ENCODE data around the gene KRT32. TPM values are rescaled to one million over a fixed set of nuclear protein-coding genes. Genes with fewer than 3 reads are reported as not detected.

Gene KRT32
- total and polyA plus RNA-seq, 7 donors = 0.12 to 0.31 (median 0.15) TPM; not detected in 4

- H3K36me3 ChIP-seq (ENCODE audit: insufficient read depth in 1 of 2, low read depth in 1 of 2) = no peaks in the 10 kb centered on the region
- no peaks in the 10 kb centered on the region for H3K4me1 ChIP-seq
- H3K27ac ChIP-seq = no peak overlapping the region
- intact Hi-C loops (cut with DNase I) = no loop called here
- peaks cover 0 to 4% (median 0%) of the 10 kb centered on the region in 3 donors for H3K27me3 ChIP-seq (ENCODE audit: insufficient read depth in 3 of 3, low read length in 2 of 3)
- TF ChIP-seq, protein P1, sequence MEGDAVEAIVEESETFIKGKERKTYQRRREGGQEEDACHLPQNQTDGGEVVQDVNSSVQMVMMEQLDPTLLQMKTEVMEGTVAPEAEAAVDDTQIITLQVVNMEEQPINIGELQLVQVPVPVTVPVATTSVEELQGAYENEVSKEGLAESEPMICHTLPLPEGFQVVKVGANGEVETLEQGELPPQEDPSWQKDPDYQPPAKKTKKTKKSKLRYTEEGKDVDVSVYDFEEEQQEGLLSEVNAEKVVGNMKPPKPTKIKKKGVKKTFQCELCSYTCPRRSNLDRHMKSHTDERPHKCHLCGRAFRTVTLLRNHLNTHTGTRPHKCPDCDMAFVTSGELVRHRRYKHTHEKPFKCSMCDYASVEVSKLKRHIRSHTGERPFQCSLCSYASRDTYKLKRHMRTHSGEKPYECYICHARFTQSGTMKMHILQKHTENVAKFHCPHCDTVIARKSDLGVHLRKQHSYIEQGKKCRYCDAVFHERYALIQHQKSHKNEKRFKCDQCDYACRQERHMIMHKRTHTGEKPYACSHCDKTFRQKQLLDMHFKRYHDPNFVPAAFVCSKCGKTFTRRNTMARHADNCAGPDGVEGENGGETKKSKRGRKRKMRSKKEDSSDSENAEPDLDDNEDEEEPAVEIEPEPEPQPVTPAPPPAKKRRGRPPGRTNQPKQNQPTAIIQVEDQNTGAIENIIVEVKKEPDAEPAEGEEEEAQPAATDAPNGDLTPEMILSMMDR (IDR thresholded peaks at IDR 0.05) = no peak
- ATAC-seq = no peak
- WGBS, 3 donors = 74 to 87% (median 82%) methylated on average over 10 of the region's 10 CpGs
- H3K9me3 ChIP-seq = no peaks in the 10 kb centered on the region
- DNase-seq = no peak
- no peak overlapping the region for H3K4me3 ChIP-seq
These were observed 23.1 kb upstream of the KRT32 start for GRCh38 chr17:41490000-41490990.

DNA sequence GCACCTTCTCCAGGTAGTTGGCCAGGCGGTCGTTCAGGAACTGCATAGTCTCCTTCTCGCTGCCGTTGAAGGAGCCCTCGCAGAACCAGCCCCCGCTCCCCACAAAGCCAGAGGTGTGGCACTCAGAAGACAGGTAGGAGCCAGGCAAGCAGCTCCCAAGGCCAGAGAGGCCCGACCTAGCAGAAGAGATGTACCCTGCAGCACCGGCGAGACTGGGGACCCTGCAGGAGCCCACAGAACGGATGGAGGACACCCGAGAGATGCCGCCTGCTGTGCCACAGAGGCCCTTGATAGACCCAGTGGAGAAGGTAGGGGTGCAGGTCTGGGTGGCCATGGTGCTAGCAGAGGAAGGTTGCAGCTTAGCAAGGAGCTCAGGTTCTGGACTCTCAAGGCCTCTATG is 22.3 kb upstream of the KRT32 start, which contains the start of gene KRT36:
TSS of gene KRT36 (minus strand) at position 380 of the 400 bp plus-strand sequence. CDS start at position 334, 46 bp downstream.
- WGBS, 3 donors = 92 to 97% (median 94%) methylated on average over 12 of the region's 12 CpGs
- H3K27me3 ChIP-seq (ENCODE audit: insufficient read depth in 3 of 3, low read length in 2 of 3) = peaks cover 0 to 4% (median 0%) of the 10 kb centered on the region in 3 donors
- DNase-seq = no peak

GRCh38 chr17:41486809-41487530 is 19.8 kb upstream of the KRT32 start:
- no peak overlapping the region for H3K27ac ChIP-seq
- H3K36me3 ChIP-seq (ENCODE audit: insufficient read depth in 1 of 2, low read depth in 1 of 2) = no peaks in the 10 kb centered on the region
- DNase-seq = no peak
- intact Hi-C loops (cut with DNase I) = no loop called here
- 43 to 51% (median 51%) methylated on average over 29 of the region's 29 CpGs for WGBS, 3 donors
- H3K4me3 ChIP-seq = no peak overlapping the region
- no peaks in the 10 kb centered on the region for H3K9me3 ChIP-seq
- TF ChIP-seq, protein P1 (IDR thresholded peaks at IDR 0.05) = peak; percentile 21
- H3K27me3 ChIP-seq (ENCODE audit: insufficient read depth in 3 of 3, low read length in 2 of 3) = peaks cover 0 to 4% (median 0%) of the 10 kb centered on the region in 3 donors
- no peaks in the 10 kb centered on the region for H3K4me1 ChIP-seq
- peak in 1 of 4 donors; percentile 38 for ATAC-seq

More for the DNA sequence above, 22.3 kb upstream of the KRT32 start, which contains the start of gene KRT36:
- H3K9me3 ChIP-seq = no peaks in the 10 kb centered on the region
- no peaks in the 10 kb centered on the region for H3K4me1 ChIP-seq
- H3K4me3 ChIP-seq = no peak within 1 kb of the TSS
- H3K27ac ChIP-seq = no peak within 1 kb of the TSS
- no peak for ATAC-seq
- TF ChIP-seq, protein P1 (IDR thresholded peaks at IDR 0.05) = no peak
- intact Hi-C loops (cut with DNase I) = no loop called here
- H3K36me3 ChIP-seq (ENCODE audit: insufficient read depth in 1 of 2, low read depth in 1 of 2) = no peaks in the 10 kb centered on the region

GRCh38 chr17:41486316-41486715 is 19.1 kb upstream of the KRT32 start:
- Histone ChIP-seq H3K4me1 (no peaks in the 10 kb centered on the region), H3K36me3 (ENCODE audit: insufficient read depth in 1 of 2, low read depth in 1 of 2) (no peaks in the 10 kb centered on the region), H3K27ac (no peak overlapping the region), H3K4me3 (no peak overlapping the region), H3K9me3 (no peaks in the 10 kb centered on the region), H3K27me3 (ENCODE audit: insufficient read depth in 3 of 3, low read length in 2 of 3) (peaks cover 0 to 4% (median 0%) of the 10 kb centered on the region in 3 donors)
- no peak for ATAC-seq
- TF ChIP-seq, protein P1 (IDR thresholded peaks at IDR 0.05) = no peak
- 89 to 92% (median 90%) methylated on average over 13 of the region's 13 CpGs for WGBS, 3 donors
- DNase-seq = no peak
- intact Hi-C loops (cut with DNase I) = no loop called here

Data from psoas muscle (tissue), 8 donors.